IMR-90 (cell line): Measurements from ENCODE around the gene PLCL1.

ENCODE experiments used
- CEBPB ChIP-seq: IDR thresholded peaks from 2 replicates; pipeline ENCODE4 v1.6.1; 2012; ENCODE audit warnings: low read depth, low read length, improper control_type of control experiment
- POLR2A ChIP-seq: IDR thresholded peaks from 2 replicates; pipeline ENCODE4 v1.6.1; 2012; ENCODE audit warnings: mild to moderate bottlenecking, low read depth, low read length
- USF2 ChIP-seq: fragments of 150-350 bp; IDR thresholded peaks from 2 replicates; pipeline ENCODE4 v1.6.1; 2017; ENCODE audit warnings: mild to moderate bottlenecking, antibody characterized with exemption, low read length, low read depth

GRCh38 chr2:198191651-198192050 is 387.3 kb downstream of the PLCL1 start:
- TF ChIP-seq POLR2A (no peak), CEBPB (no peak), USF2 (no peak)
